Nephron progenitor cell (in vitro differentiated cells): ENCODE results near the gene RAB1B.

Experiments used
- DNase-seq: peaks from one replicate; pipeline ENCODE4 v3.0.0; 2021
- H3K27ac Mint-ChIP-seq: 2 replicates; pipeline ENCODE4 v1.8.0; 2021; ENCODE audit warnings: mild to moderate bottlenecking, moderate library complexity, mixed read lengths
- H3K27me3 Mint-ChIP-seq: 2 replicates; pipeline ENCODE4 v1.8.0; 2021; ENCODE audit warnings: mild to moderate bottlenecking, low read depth, mixed read lengths; ENCODE audit not compliant: poor library complexity
- H3K36me3 Mint-ChIP-seq: 2 replicates; pipeline ENCODE4 v1.8.0; 2021; ENCODE audit warnings: low read depth, mixed read lengths
- H3K4me1 Mint-ChIP-seq: 2 replicates; pipeline ENCODE4 v1.8.0; 2021; ENCODE audit warnings: mixed read lengths
- H3K4me3 Mint-ChIP-seq: 2 replicates; pipeline ENCODE4 v1.8.0; 2021; ENCODE audit warnings: mild to moderate bottlenecking, moderate library complexity, mixed read lengths
- H3K9me3 Mint-ChIP-seq: 2 replicates; pipeline ENCODE4 v1.8.0; 2021; ENCODE audit warnings: mild to moderate bottlenecking, moderate library complexity, mixed read lengths
- CTCF ChIP-seq: fragments of 200-600 bp; sonication (generic); IDR thresholded peaks from 2 replicates; pipeline ENCODE4 v1.5.0; 2021; ENCODE audit warnings: antibody characterized with exemption

The RAB1B gene

GRCh38 chr11:66239998-66240780, 28.2 kb upstream of the RAB1B start:
- TF ChIP-seq CTCF = no peak
- Mint-ChIP-seq H3K4me3 (no peak overlapping the region), H3K9me3 (no peaks in the 10 kb centered on the region), H3K4me1 (peaks cover 7% of the 10 kb centered on the region), H3K27ac (peak overlapping the region; percentile 82), H3K27me3 (no peaks in the 10 kb centered on the region), H3K36me3 (peaks cover 12% of the 10 kb centered on the region)
- no peak for DNase-seq

- DNase-seq = no peak
- Mint-ChIP-seq H3K36me3 (peaks cover 6% of the 10 kb centered on the region), H3K27me3 (no peaks in the 10 kb centered on the region), H3K4me3 (no peak overlapping the region), H3K27ac (peak overlapping the region; percentile 31), H3K4me1 (peaks cover 6% of the 10 kb centered on the region), H3K9me3 (no peaks in the 10 kb centered on the region)
- TF ChIP-seq CTCF = no peak
Measured at GRCh38 chr11:66240781-66241136, 27.7 kb upstream of the RAB1B start.

- peak overlapping the region; percentile 32 for H3K27ac Mint-ChIP-seq
- H3K27me3 Mint-ChIP-seq = peaks cover 3% of the 10 kb centered on the region
- DNase-seq = no peak
- TF ChIP-seq CTCF = no peak
- no peaks in the 10 kb centered on the region for H3K4me1 Mint-ChIP-seq
- H3K9me3 Mint-ChIP-seq = no peaks in the 10 kb centered on the region
- H3K36me3 Mint-ChIP-seq = peaks cover 4% of the 10 kb centered on the region
- no peak overlapping the region for H3K4me3 Mint-ChIP-seq
Measured at GRCh38 chr11:66242095-66242765, 26.2 kb upstream of the RAB1B start.

GRCh38 chr11:66243782-66244535, 24.5 kb upstream of the RAB1B start:
- peaks cover 3% of the 10 kb centered on the region for H3K27me3 Mint-ChIP-seq
- no peak overlapping the region for H3K4me3 Mint-ChIP-seq
- no peak for TF ChIP-seq CTCF
- H3K9me3 Mint-ChIP-seq = no peaks in the 10 kb centered on the region
- no peaks in the 10 kb centered on the region for H3K4me1 Mint-ChIP-seq
- H3K27ac Mint-ChIP-seq = peak overlapping the region; percentile 89
- H3K36me3 Mint-ChIP-seq = peaks cover 8% of the 10 kb centered on the region
- DNase-seq = no peak

- Mint-ChIP-seq H3K27me3 (peaks cover 3% of the 10 kb centered on the region), H3K36me3 (peaks cover 15% of the 10 kb centered on the region), H3K9me3 (no peaks in the 10 kb centered on the region), H3K4me1 (peaks cover 14% of the 10 kb centered on the region), H3K27ac (no peak overlapping the region), H3K4me3 (no peak overlapping the region)
- DNase-seq = no peak
- TF ChIP-seq CTCF = no peak
Measured at GRCh38 chr11:66247295-66247694, 21.1 kb upstream of the RAB1B start.
